Activated naive CD4-positive, alpha-beta T cell treated with anti-CD3 and anti-CD28 coated beads, Interleukin-2, amount 50 U/mL, for 24 hours (primary cell): Measurements from ENCODE around the gene UBE2D3.

Experiments used
- H3K27ac Mint-ChIP-seq: one replicate; pipeline ENCODE4 v1.8.0; 2021; ENCODE audit warnings: mild to moderate bottlenecking, mixed read lengths
- H3K27me3 Mint-ChIP-seq: one replicate; pipeline ENCODE4 v1.8.0; 2021; ENCODE audit warnings: mixed read lengths
- H3K36me3 Mint-ChIP-seq: one replicate; pipeline ENCODE4 v1.8.0; 2021; ENCODE audit warnings: mixed read lengths
- H3K4me1 Mint-ChIP-seq: one replicate; pipeline ENCODE4 v1.8.0; 2021; ENCODE audit warnings: mixed read lengths
- H3K4me3 Mint-ChIP-seq: one replicate; pipeline ENCODE4 v1.8.0; 2021; ENCODE audit warnings: mild to moderate bottlenecking, mixed read lengths
- H3K9me3 Mint-ChIP-seq: one replicate; pipeline ENCODE4 v1.8.0; 2021; ENCODE audit warnings: mixed read lengths

The UBE2D3 gene

DNA sequence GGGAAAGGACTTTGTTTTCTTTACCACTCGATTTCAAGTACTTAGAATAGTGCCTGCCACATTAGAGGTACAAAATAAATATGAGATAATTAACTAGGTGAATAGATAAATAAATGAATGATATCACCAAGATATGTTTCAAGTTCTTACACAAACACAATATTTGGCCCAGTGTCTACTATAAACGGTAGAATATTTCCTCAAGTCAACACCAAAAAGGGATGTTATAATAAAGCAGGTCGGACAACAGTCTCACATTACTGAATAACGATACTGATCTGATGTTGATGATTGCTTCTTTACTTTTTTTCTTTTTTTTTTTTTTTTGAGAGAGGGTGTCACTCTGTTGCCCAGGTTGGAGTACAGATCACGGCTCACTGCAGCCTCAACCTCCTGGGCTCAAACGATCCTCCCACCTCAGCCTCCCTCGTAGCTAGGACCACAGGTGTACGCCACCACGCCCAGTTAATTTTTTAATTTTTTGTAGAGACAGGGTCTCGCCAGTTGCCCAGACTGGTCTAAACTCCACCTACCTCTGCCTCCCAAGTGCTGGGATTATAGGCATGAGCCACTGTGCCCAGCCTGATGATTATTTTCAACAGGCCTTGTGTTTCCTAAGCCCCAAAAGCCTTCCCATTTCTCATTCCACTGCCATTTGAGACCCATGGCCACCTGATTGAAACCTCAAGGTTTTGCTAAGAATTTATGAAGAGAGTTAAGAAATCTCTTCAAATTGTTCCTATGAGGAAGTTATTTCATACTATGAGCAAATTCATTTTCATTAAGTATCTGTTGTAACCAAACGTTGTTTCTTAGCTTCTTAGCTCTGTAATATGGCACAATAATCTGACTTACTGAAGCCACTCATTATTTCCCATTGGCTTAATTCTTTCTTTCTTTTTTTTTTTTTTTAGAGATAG lies 68.8 kb downstream of the UBE2D3 start:
- peaks cover 42% of the 10 kb centered on the region for H3K4me1 Mint-ChIP-seq

DNA sequence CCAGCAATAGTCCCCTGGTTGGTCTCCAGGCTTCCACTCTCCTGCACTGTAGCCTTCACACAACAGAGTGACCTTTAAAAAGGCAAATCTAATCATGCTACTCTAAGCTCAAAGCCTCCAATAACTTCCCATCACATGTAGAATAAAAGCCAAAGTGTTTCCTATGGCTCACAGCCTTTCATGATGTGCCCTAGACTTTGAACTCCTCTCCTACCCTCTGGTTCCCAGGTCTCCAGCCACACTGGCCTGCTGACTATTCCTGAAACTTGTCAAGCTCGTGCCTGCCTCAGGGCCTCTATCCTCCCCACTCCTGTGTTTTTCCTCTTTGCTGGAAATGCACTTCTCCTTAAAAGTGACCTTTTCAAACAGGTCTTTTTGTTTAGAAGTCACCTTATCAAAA lies 69.7 kb downstream of the UBE2D3 start:
- Mint-ChIP-seq H3K4me1 (peaks cover 42% of the 10 kb centered on the region), H3K36me3 (peaks cover 3% of the 10 kb centered on the region), H3K27ac (no peak overlapping the region), H3K27me3 (no peaks in the 10 kb centered on the region), H3K4me3 (no peak overlapping the region), H3K9me3 (no peaks in the 10 kb centered on the region)

More for the DNA sequence above, 68.8 kb downstream of the UBE2D3 start:
- H3K9me3 Mint-ChIP-seq: no peaks in the 10 kb centered on the region
- H3K27me3 Mint-ChIP-seq: no peaks in the 10 kb centered on the region
- no peak overlapping the region for H3K4me3 Mint-ChIP-seq
- H3K27ac Mint-ChIP-seq: no peak overlapping the region
- peaks cover 3% of the 10 kb centered on the region for H3K36me3 Mint-ChIP-seq

DNA sequence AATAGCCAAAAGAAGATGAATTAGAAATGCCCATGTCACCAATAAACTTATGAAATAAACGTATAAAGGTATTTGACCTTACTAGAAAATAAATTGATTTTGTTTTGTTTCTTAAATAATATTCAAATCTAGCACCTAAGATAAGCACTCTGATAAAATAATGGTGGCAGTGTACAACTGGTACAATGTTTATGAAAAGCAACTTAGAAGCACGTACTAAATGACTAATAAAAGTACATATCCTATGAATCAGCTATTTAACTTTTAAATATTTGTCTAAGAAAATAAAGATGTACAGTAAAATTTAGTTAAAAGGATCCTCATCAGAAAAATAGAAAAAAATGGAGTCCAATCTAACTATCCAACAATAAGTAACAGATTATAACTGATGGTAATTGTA lies 73.3 kb downstream of the UBE2D3 start:
- peaks cover 7% of the 10 kb centered on the region for H3K36me3 Mint-ChIP-seq
- H3K27me3 Mint-ChIP-seq: no peaks in the 10 kb centered on the region
- no peaks in the 10 kb centered on the region for H3K9me3 Mint-ChIP-seq
- H3K27ac Mint-ChIP-seq: no peak overlapping the region
- peaks cover 21% of the 10 kb centered on the region for H3K4me1 Mint-ChIP-seq
- no peak overlapping the region for H3K4me3 Mint-ChIP-seq

DNA sequence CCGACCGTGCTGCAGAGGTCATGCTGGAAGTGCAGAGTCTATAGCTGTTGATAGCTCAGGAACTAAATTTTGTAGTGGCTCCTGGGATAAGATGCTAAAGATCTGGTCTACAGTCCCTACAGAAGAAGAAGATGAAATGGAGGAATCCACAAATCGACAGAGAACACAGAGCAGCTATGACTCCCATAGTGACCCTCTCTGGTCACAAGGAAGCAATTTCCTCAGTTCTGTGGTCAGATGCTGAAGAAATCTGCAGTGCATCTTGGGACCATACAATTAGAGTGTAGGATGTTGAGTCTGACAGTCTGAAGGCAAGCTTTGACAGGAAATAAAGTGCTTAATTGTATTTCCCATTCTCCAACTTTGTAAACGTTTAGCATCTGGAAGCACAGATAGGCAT lies 75.4 kb downstream of the UBE2D3 start:
- Mint-ChIP-seq H3K9me3 (no peaks in the 10 kb centered on the region), H3K4me3 (no peak overlapping the region), H3K27ac (no peak overlapping the region), H3K36me3 (peaks cover 8% of the 10 kb centered on the region), H3K4me1 (peaks cover 3% of the 10 kb centered on the region), H3K27me3 (no peaks in the 10 kb centered on the region)
